ENCODE results near the gene MAMSTR.
"Not testable (repeated sequence)": the region's sequence is repeated elsewhere in the genome, so short reads cannot be mapped to it uniquely, and the experiment has no call there.

Gene MAMSTR, protein sequence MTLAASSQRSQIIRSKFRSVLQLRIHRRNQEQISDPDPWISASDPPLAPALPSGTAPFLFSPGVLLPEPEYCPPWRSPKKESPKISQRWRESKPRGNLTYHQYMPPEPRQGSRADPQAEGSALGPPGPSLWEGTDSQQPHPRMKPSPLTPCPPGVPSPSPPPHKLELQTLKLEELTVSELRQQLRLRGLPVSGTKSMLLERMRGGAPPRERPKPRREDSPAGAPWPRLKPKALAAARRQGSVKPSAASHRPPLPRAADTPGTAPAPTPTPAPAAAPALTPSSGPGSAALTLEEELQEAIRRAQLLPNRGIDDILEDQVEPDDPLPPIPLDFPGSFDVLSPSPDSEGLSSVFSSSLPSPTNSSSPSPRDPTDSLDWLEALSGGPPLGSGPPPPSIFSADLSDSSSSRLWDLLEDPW

GRCh38 chr19:48719263-48720171 is at the start of gene MAMSTR:
MAMSTR (minus strand) TSS chr19:48719725; CDS start chr19:48719031, 694 bp downstream.
- no peak for DNase-seq (ENCODE audit: low read depth, low spot score)

DNA sequence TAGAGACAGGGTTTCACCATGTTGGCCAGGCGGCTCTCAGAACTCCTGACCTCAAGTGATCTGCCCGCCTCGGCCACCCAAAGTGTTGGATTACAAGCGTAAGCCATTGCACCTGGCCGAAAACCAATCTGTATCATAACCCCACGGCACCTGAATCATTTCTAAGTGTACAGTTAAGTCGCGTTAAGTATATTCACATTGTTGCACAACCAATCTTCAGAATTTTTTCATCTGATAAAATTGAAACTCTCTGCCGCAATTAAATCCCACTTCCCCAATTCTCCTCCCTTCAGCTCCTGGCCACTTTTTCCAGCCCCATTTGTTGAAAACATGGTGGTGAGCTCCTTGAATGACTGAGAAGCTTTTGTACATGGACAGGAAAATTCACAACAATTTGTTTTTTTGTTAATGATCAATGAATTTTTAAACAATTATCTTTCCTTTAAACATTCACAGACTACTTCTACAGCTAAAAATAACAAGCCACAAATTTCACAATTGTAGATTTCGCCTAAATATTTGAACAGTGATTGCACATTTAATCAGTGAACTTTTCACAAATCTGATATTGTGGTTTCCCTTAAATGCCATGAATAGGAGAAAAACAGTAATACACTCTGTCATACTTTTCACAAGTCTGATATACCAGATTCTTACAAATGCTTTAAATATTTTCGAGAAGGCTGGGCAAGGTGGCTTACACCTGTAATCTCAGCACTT is 49.6 kb upstream of the MAMSTR start:
- DNase-seq (ENCODE audit: low read depth, low spot score) = no peak

DNA sequence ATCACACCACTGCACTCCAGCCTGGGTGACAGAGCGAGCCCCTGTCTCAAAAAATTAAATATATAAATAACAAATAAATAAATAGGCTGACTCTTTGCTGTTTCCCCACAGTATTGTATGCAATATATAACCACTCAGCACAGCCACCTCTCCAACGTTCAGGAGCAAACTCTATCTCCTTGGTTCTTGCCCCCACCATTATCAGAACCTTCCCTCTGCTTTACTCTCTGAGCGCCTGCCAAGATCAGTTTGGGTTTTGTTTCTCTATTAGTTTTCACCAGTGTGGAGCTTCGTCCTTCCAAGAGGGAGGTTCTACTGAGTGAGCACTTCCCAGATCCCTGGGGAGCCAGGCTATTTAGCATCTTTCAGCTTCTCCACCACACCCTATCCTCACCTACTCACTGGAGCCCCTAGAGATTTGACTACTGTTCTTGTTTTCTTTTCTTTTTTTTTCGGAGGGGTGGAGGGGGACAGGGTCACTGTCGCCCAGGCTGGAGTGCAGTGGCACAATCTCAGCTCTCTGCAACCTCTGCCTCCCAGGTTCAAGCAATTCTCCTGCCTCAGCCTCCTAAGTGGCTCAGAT is 48.7 kb upstream of the MAMSTR start:
- DNase-seq (ENCODE audit: low read depth, low spot score) = not testable (repeated sequence)

DNA sequence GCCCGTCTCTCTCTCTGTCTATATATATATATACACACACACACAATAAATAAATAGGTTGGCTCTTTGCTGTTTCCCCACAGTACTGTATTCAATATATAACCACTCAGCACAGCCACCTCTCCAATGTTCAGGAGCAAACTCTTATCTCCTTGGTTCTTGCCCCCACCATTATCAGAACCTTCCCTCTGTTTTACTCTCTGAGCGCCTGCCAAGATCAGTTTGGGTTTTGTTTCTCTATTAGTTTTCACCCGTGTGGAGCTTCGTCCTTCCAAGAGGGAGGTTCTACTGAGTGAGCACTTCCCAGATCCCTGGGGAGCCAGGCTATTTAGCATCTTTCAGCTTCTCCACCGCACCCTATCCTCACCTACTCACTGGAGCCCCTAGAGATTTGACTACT is 46.3 kb upstream of the MAMSTR start:
- DNase-seq (ENCODE audit: low read depth, low spot score) = not testable (repeated sequence)

- DNase-seq (ENCODE audit: low read depth, low spot score) = no peak
Observed at GRCh38 chr19:48760504-48761205, 41.1 kb upstream of the MAMSTR start.

DNA sequence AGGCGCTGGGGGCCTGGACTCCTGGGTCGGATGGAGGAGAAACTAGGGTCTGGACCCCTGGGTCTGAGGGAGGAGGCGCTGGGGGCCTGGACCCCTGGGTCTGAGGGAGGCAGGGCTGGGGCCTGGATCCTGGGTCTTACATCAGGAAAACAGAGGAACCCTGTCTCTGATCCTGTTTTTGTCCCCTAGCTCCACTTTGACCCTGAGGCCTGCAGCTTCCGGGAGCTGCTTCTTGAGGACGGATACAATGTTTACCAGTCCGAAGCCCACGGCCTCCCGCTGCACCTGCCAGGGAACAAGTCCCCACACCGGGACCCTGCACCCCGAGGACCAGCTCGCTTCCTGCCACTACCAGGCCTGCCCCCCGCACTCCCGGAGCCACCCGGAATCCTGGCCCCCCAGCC is 38.2 kb upstream of the MAMSTR start:
- no peak for DNase-seq (ENCODE audit: low read depth, low spot score)

- no peak for DNase-seq (ENCODE audit: low read depth, low spot score)
Observed at GRCh38 chr19:48757089-48757675, 37.7 kb upstream of the MAMSTR start.

- no peak for DNase-seq (ENCODE audit: low read depth, low spot score)
Observed at GRCh38 chr19:48756686-48757085, 37.2 kb upstream of the MAMSTR start.

- DNase-seq (ENCODE audit: low read depth, low spot score) = no peak
Observed at GRCh38 chr19:48756212-48756611, 36.7 kb upstream of the MAMSTR start.

GRCh38 chr19:48755787-48756186 is 36.3 kb upstream of the MAMSTR start:
- no peak for DNase-seq (ENCODE audit: low read depth, low spot score)

DNA sequence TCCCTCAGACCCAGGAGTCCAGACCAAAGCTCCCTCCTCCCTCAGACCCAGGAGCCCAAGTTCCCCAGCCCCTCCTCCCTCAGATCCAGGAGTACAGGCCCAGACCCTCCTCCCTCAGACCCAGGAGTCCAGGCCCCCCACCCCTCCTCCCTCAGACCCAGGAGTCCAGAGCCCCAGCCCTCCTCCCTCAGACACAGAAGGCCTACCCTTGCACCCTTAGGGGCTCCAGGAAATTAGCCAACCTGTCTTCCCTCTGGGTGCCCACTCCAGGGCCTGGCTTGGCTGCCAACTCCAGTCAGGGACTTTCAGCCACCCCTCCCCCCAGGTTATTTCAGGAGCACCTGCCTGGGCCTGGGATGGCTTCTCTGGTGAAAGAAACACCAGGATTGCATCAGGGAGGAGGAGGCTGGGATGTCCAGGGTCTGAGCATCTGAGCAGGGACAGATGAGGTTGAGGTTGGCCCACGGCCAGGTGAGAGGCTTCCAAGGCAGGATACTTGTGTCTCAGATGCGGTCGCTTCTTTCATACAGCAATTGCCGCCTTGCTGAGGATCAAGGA is 35.6 kb upstream of the MAMSTR start, which contains the start of gene FGF21:
Gene FGF21 (plus strand): TSS at position 441 of the 558 bp plus-strand sequence. CDS start 713 bp downstream, outside the sequence.
- DNase-seq (ENCODE audit: low read depth, low spot score) = no peak

GRCh38 chr19:48752496-48753365 is 33.2 kb upstream of the MAMSTR start, which contains the start of gene FUT1:
FUT1 (minus strand) TSS chr19:48752641; CDS start chr19:48751281, 1,360 bp downstream.
- no peak for DNase-seq (ENCODE audit: low read depth, low spot score)

DNA sequence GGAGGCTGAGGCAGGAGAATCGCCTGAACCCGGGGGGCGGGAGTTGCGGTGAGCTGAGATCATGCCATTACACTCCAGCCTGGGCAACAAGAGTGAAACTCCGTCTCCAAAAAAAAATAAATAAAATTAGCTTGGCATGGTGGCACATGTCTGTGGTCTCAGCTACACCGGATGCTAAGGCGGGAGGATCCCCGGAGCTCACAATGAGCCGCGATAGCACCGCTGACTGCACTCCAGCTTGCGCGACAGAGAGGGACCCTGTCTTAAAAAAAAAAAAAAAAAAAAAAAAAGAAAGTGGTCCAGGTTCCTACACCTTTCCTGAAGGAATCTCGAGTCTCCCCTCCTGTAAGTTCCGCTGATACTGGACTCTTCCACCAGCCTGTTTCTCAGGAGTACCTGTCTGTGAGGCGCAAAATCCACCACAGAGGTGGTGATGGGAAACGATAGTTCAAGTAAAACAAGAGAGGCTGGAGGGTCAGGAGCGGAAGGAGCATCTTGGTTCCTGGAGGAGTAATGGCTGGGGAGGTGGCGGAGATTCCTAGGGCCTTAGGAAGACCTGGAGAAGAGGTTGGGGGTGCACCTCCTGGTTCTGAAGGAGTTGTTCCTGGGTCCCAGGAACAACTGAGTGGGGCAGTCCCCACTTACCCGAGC is 32.4 kb upstream of the MAMSTR start:
- DNase-seq (ENCODE audit: low read depth, low spot score) = no peak

GRCh38 chr19:48750771-48751504 is 31.4 kb upstream of the MAMSTR start:
- no peak for DNase-seq (ENCODE audit: low read depth, low spot score)

GRCh38 chr19:48750351-48750750 is 30.8 kb upstream of the MAMSTR start:
- DNase-seq (ENCODE audit: low read depth, low spot score) = no peak

DNA sequence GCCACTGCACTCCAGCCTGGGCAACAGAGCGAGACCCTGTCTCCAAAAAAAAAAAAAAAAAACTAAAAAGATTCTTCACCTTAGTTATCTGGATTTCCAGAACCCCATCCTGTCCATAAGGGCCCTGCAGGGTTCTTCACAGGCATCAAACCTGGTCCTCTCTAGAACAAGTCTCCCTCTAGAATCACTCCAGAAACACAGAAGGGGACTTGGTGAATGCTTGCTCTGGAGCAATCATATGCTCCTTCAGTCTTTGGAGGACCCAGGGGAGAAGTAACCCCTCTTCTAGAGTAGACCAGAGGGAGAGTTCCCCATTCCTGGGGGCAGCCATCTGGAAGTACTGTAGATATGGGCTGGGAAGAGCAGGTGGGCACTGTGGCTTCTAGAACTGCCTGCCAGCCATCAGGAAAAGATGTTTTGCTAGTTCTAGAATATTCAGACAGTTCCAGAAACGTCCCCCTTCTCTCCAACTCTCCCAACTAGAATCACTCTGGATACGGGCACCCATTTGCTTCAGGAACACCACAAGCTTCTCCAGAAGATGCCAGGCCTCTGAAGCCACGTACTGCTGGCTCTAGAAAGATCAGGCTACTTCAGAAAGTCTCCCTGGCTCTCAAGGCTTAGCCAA is 30.2 kb upstream of the MAMSTR start:
- no peak for DNase-seq (ENCODE audit: low read depth, low spot score)
